CD4-positive, alpha-beta T cell treated with Interleukin-15 for 1 hour (primary cell): ENCODE data around the gene MEGF11.

Experiments used
- DNase-seq: peaks from one replicate; pipeline ENCODE4 v3.0.0-alpha.2; 2020

The MEGF11 gene

DNA sequence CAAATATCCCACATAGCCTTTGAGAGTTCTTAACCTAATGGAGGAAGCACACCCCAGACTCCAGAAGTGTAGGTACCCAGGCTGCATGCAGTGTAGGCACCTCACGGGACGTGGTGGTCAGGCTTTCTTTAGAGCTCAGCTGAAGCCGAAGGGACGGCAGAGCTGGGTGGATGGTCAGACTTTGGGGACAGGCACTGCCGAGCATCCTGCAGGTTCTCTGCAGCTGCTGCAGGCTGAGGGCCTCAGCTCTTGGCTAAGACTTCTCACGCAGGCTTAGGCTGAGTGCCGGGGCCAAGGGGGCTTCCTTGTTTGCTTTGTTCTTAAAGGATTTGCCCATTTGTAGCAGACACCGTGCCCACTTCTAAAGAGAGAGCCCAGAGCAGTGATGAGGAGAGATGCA is 207.2 kb downstream of the MEGF11 start:
- DNase-seq = no peak

- no peak for DNase-seq
These were observed 208.0 kb downstream of the MEGF11 start for GRCh38 chr15:66045542-66045941.

DNA sequence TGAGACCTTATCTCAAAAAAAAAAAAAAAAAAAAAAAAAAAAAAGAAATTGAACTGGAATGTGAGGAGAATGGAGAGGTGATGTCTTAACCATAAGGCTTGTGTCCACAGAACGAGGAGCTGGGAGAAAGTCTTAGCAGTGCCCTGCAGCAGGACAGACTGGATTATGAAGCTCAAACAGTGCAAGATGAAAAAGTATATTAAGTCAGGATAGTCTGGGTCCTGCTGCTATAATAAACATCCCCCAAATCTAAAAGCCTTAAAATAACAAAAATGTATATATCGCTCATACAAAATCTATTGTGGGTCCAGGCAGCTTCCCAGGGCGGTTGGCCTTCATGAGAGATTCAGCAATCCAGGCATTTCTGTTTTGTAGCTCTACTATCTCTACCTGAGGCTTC is 208.7 kb downstream of the MEGF11 start:
- DNase-seq = no peak

- no peak for DNase-seq
These were observed 210.3 kb downstream of the MEGF11 start for GRCh38 chr15:66043264-66043663.

- no peak for DNase-seq
These were observed 210.9 kb downstream of the MEGF11 start for GRCh38 chr15:66042624-66043023.

DNA sequence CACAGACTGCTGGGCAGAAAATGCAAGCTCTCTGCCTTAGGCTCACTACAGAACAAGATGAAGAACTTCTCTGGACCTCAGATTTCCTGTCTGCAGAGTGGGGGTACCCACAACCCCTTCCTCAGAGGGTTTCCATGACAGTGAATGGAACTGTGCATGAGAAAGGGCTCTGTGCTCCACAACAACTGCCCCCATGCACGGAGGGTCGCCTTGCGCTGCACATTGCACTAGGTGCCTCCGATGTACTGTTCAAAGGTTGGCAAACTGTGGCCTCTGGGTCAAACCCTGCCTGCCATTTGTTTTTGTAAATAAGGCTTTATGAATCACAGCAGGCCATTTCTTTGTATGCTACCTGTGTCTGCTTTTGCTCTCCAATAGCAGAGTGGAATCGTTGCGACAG is 212.3 kb downstream of the MEGF11 start:
- no peak for DNase-seq

DNA sequence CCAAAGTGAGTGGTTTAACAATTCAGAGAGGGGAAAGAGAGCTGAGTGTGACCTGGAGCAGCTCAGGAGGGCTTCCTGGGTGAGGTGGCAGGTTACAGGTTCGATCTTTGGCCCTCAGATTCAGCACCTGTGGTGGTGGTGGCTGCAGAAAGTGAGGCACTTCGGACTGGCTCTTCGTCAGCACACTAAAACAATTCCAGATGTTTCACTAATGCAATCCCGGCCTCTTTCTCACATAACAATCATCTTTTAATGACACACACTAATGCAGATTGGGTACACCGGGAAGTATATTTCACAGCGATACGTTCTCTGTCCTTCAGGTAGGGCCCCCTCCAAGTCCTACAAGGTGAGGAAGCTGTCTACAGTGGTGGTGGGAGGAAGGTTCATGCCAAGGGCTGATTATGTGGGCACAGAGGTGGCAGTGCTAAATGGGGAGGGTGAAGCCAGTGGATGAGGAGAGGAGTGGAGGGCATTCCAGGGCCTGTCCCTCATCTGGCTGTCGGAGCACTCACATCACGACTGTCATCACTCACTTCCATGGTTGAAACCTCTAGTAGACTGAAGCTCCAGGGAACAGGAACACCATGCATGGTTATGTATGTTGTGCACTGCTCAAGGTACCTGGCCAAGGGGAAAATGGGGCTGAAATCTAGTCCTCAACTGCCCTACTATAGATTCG is 213.2 kb downstream of the MEGF11 start:
- no peak for DNase-seq

- DNase-seq = no peak
These were observed 214.3 kb downstream of the MEGF11 start for GRCh38 chr15:66039117-66039871.

- no peak for DNase-seq
These were observed 215.0 kb downstream of the MEGF11 start for GRCh38 chr15:66038387-66039116.

DNA sequence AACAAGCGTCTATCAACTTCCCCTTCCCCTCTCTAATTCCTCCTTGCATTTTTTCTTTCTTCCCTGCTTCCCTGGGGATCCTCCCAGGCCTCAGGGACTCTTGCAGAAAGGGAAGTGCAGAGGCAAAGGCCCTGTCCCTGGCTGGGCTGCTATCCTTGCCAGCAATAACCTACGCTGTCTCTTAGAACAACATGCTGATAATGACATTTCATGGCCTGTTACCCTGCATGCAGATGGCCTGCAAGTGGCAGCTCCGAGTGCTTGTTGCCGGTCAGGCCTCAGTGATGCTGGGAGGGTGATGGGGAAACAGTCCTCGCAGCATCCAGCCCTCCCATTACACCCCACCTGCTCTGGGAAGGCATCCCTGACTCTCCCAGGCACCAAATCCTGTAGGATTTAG is 216.7 kb downstream of the MEGF11 start:
- no peak for DNase-seq

DNA sequence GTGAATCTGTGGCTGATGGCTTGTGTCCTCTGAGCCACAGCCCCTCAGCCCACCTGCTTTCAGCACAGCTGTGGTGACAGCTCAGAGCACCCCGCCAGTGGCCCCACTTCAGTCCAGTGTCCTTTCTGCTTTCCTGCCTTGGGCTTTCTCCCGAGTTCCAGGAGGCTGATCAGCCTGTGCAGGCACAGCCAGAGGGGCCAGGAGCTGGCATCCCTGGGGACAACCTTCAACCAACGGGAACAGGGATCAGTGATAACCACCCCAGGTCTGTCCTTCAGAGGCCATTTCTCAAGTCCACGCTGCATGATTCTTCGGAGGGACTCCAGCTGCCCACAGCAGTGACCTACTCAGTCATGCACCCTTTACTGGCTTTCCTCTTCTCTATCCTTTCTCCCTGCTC is 217.6 kb downstream of the MEGF11 start:
- no peak for DNase-seq

GRCh38 chr15:66033143-66033542 is 220.4 kb downstream of the MEGF11 start:
- DNase-seq = no peak

DNA sequence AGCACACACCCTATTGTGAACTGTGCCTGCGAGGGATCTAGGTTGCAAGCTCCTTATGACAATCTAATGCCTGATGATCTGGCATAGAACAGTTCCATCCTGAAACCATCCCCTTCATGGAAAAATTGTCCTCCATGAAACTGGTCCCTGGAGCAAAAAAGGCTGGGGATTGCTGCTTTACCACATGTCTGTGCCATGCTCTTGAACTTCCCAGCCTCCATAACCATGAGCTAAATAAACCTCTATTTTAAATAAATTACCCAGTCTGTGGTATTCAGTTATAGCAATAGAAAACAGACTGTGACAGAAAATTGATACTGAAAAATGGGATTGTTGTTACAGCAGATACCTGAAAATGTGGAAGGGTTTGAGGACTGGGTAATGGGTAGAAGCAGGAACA is 221.5 kb downstream of the MEGF11 start:
- DNase-seq = no peak

DNA sequence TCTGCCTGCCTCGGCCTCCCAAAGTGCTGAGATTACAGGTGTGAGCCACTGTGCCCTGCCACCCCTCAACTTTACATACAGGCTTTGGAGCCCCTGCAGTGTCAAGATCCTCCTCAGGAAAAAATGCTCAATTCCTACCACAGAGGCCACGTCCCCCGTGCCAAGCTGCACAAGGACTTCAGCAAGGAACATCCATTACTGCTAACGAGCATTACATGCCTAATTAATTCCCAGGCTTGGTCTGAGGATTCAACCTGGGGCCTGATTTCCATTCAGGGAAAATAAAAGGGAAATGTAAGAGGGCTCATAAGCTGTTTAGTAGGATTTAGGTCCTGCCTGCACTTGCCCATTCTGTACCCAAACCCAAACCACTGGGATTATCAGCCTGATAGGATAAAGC is 222.9 kb downstream of the MEGF11 start:
- no peak for DNase-seq

DNA sequence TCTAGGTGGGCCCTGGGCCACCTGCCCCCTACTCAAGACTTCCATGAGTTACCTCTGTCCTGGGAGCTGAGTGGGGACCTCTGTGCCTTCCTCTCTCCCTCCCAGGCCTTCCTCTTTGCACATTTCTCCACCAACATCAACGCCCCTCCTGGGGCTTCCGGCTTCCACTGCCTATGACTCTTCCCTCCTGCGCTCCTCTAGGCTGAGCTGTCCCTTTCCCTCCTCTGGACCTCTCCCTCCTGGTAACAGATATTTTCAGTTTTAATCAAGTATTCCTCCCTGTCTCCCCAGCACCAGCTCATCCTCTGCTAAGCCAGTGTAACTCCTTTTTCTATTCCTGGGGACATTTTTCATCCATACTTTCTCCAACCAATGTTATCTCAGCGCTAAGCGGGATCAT is 223.9 kb downstream of the MEGF11 start:
- DNase-seq = no peak

GRCh38 chr15:66027268-66027805 is 226.2 kb downstream of the MEGF11 start:
- DNase-seq = no peak

DNA sequence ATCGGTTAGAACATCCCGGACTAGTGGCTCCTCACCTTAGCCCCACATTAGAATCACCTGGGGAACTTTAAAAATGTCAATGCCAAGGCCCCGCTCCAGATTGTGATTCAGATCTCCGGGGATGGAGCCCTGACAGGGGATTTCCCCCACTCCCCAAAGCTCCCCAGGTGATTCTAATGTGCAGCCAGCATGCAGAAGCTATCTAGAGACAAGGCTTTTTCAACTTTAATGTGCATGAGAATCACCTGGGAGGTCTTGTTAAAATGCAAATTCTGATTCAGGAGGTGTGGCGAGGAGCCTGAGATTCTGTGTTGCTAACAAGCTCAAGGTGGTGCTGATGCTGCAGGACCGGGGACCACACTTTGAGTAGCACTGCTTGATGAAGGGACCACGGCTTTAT is 227.6 kb downstream of the MEGF11 start:
- no peak for DNase-seq

DNA sequence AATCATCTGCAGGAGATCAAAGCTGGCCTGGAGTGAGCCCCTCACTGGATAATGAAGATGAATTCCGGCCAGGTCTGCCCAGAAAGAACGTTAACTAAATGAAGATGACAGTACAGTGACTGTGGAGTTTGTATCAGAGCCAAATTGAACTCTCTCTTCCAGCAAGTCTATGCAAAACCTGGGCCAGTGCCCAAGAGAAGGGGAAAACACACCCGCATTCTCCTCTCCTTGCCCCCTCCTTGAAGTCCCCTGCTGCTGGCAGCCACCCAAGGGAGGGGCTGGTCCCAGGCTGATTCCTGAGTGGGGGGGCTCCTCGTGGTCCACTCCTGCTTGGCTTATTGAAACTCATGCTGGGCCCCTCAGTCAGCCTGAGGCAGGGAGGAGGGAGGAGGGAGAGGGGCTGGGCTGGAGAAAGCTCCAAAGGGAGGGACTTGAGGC is 228.5 kb downstream of the MEGF11 start:
- DNase-seq = no peak

DNA sequence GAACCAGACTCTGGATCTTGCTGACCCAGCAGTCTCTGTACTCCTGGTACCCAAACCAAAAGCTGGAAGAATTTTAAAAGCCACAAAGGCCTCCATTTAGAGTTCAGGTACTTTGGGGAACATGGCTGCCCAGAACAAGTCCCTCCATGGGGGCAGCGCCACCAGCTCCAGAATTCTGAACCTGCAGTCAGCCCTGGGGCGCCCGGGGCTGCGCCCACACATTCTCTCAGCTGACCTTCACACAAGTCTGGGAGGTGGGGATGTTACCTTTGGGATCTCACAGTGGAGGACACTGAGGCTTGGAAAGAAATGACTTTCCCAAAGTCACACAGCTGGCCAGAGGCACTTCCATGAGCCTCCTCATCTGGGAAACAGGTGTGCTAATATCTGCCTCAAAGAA is 229.4 kb downstream of the MEGF11 start:
- no peak for DNase-seq

DNA sequence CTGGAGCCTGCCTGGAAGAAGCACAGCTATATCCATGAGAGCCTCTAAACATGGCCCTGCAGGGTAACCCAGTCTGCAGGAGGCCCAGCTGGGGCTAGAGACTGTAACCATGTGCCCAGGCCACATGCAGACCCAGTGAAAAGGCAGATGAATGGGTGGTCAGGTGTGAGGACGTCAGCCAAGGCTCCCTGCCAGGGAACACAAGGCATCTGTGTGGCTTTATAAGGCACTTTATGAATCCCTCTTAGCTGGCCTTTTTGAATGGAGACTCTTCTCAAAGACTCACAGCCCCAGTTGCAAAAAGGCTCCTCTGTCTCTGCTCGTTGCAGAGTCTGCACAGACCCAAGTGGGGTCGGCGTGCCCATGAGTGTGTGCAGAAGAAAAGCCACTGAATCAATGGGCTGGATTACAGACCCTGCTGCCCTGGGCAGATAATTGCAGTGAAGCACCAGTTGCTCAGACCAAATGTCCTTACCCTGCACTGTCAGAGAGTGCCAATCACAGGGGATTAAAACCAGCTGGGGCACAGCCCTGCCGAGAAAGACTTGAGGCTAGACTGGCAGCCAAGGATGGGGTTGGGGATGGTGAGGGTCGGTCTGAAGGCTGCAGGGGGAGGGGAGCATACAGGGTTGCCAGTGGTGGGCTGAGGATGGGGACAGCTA is 230.1 kb downstream of the MEGF11 start:
- DNase-seq = no peak

DNA sequence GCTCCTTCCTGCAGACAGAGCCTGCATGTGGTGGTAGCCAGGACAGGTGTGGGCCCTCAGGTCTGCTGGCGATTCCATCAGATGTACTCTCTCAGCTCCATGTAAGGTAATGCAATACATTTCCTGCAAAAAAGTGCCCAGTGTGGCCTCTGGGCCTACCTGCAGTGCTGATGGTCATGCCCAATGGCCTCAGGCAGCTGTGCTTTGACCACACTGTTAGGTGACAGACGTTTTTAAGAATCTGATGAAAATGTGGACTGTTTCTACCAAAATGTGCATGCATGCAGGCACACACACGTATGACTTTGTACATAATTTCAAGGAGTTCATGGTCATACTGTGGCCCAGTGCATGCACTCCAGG is 231.4 kb downstream of the MEGF11 start:
- no peak for DNase-seq

- DNase-seq = no peak
These were observed 231.9 kb downstream of the MEGF11 start for GRCh38 chr15:66021496-66022162.
